PC-3 (cell line): Measurements from ENCODE around the gene GPS2. TPM values are rescaled to one million over a fixed set of nuclear protein-coding genes. Genes with fewer than 3 reads are reported as not detected.

ENCODE experiments used
- ATAC-seq: fragments of 200-7000 bp; cut with Tn5 transposase; 2 replicates; pipeline ENCODE4 v1.9.1; 2020; ENCODE audit warnings: mild to moderate bottlenecking, moderate library complexity
- BruUV-seq: library from RNA; stranded (reverse); fragments of 400-500 nt; replicated peaks from 2 replicates; lab custom pipeline; 2021; lab: Mats Ljungman, UMichigan
- CTCF ChIA-PET: fragments of 300-600 bp; sonication (Branson Sonifier 250); formaldehyde crosslinking; loops from one replicate; lab custom pipeline; 2022; ENCODE audit warnings: antibody characterized with exemption; lab: Charles Lee
- POLR2A ChIA-PET: fragments of 300-600 bp; sonication (Branson Sonifier 250); formaldehyde crosslinking; loops from one replicate; lab custom pipeline; 2022; ENCODE audit warnings: antibody characterized with exemption; ENCODE audit not compliant: unreplicated experiment; lab: Charles Lee
- DNase-seq: peaks from one replicate; pipeline ENCODE4 v3.0.0-alpha.2; 2015
- H2AFZ ChIP-seq: fragments of 300-600 bp; sonication (generic); 2 replicates; pipeline ENCODE4 v1.6.0; 2016; ENCODE audit warnings: antibody characterized with exemption, low read length
- H3F3A ChIP-seq: fragments of 300-600 bp; sonication (generic); one replicate; pipeline ENCODE4 v1.6.0; 2017; ENCODE audit warnings: antibody characterized with exemption, low read length, control low read depth, mild to moderate bottlenecking; ENCODE audit not compliant: unreplicated experiment
- H3K27ac ChIP-seq: fragments of 300-600 bp; sonication (generic); 2 replicates; pipeline ENCODE4 v1.5.1; 2016; ENCODE audit warnings: mild to moderate bottlenecking, low read length
- H3K27me3 ChIP-seq: fragments of 300-600 bp; sonication (generic); 2 replicates; pipeline ENCODE4 v1.6.1; 2016; ENCODE audit warnings: low read length, mixed read lengths
- H3K36me3 ChIP-seq: fragments of 300-600 bp; sonication (generic); 2 replicates; pipeline ENCODE4 v1.6.1; 2016; ENCODE audit warnings: low read depth, mixed run types, low read length, mixed read lengths
- H3K4me1 ChIP-seq: fragments of 300-600 bp; sonication (generic); 2 replicates; pipeline ENCODE4 v1.5.1; 2016; ENCODE audit warnings: low read length; ENCODE audit not compliant: insufficient read depth
- H3K4me2 ChIP-seq: fragments of 300-600 bp; sonication (generic); 2 replicates; pipeline ENCODE4 v1.6.0; 2016; ENCODE audit warnings: low read length
- H3K4me3 ChIP-seq: fragments of 300-600 bp; sonication (generic); 2 replicates; pipeline ENCODE4 v1.5.1; 2016; ENCODE audit warnings: mild to moderate bottlenecking, low read length, mixed read lengths
- H3K79me2 ChIP-seq: fragments of 300-600 bp; sonication (generic); 2 replicates; pipeline ENCODE4 v1.6.1; 2017; ENCODE audit warnings: low read length, mixed read lengths
- H3K9ac ChIP-seq: fragments of 300-600 bp; sonication (generic); 2 replicates; pipeline ENCODE4 v1.6.0; 2016; ENCODE audit warnings: mild to moderate bottlenecking, low read length
- H3K9me2 ChIP-seq: fragments of 300-600 bp; sonication (generic); replicated peaks from 2 replicates; pipeline ENCODE4 v1.6.1; 2016; ENCODE audit warnings: mixed run types, low read length, mixed read lengths
- H3K9me3 ChIP-seq: fragments of 300-600 bp; sonication (generic); 2 replicates; pipeline ENCODE4 v1.6.1; 2016; ENCODE audit warnings: low read length, mixed read lengths
- H4K20me1 ChIP-seq: fragments of 300-600 bp; sonication (generic); 2 replicates; pipeline ENCODE4 v1.6.1; 2016; ENCODE audit warnings: low read length, mixed read lengths
- EZH2 ChIP-seq: fragments of 300-600 bp; sonication (generic); IDR thresholded peaks from one replicate; pipeline ENCODE4 v1.6.1; 2017; ENCODE audit warnings: antibody characterized with exemption, mild to moderate bottlenecking, low read length; ENCODE audit not compliant: unreplicated experiment
- EZH2phosphoT487 ChIP-seq: fragments of 300-600 bp; sonication (generic); IDR thresholded peaks from 2 replicates; pipeline ENCODE4 v1.6.1; 2018; ENCODE audit warnings: mild to moderate bottlenecking, antibody characterized with exemption, low read length, borderline replicate concordance
- intact Hi-C: fragments of 100-400 bp; cut with micrococcal nuclease; formaldehyde crosslinking; loops from 2 replicates; pipeline ENCODE4 v1.9.0; 2023
- total RNA-seq: library from RNA; depleted of rRNA; stranded (reverse); fragments of >200 nt; gene quantifications from 2 replicates; pipeline ENCODE4 v1.2.3, GENCODE V29; 2014
- TF ChIP-seq, protein P1 (sequence below): fragments of 300-600 bp; sonication (generic); conservative IDR thresholded peaks from 2 replicates; pipeline ENCODE4 v1.5.1; 2017; ENCODE audit warnings: antibody characterized with exemption, low read depth, mild to moderate bottlenecking, low read length

Gene GPS2
- total RNA-seq, 1 experiment from 2014 or later: 30.8 TPM

DNA sequence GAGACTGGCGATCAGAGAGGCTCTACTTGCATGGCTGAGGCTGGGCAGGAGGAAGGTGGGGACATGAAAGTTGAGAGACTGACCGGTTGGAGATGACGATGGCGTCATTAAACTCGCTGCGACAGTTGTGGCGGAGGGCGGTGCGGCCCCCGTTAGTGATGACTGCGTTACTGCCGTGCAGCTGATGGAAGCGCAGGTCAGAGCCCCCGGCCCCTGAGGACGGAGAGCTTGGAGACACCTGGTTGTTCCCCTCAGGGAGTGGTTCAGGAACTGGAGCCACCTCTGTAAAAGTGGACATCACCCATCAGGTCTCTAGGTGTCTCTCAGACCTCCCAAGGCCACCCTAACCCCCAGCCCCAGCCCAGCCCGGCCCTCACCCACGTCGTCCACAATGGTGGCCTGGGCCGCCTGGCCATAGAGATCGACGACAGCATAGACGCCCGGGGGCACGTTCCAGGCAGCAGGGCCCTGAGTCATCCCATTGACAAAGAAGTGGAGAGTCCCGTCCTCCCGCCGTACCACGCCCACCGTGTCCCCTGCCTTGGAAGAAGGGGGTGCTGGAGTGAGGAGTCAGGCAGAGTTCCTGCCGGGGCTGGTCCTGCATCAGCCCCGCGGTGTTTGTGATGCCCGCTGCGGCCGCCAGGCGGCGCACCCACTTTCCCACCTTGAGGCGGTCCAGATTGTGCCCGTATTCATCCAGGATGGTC lies 8.7 kb upstream of the GPS2 start:
- no peak for TF ChIP-seq EZH2phosphoT487
- TF ChIP-seq, protein P1, sequence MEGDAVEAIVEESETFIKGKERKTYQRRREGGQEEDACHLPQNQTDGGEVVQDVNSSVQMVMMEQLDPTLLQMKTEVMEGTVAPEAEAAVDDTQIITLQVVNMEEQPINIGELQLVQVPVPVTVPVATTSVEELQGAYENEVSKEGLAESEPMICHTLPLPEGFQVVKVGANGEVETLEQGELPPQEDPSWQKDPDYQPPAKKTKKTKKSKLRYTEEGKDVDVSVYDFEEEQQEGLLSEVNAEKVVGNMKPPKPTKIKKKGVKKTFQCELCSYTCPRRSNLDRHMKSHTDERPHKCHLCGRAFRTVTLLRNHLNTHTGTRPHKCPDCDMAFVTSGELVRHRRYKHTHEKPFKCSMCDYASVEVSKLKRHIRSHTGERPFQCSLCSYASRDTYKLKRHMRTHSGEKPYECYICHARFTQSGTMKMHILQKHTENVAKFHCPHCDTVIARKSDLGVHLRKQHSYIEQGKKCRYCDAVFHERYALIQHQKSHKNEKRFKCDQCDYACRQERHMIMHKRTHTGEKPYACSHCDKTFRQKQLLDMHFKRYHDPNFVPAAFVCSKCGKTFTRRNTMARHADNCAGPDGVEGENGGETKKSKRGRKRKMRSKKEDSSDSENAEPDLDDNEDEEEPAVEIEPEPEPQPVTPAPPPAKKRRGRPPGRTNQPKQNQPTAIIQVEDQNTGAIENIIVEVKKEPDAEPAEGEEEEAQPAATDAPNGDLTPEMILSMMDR: peak; percentile 56
- H3K79me2 ChIP-seq: peaks cover 15% of the 10 kb centered on the region
- no peak overlapping the region for H3K27ac ChIP-seq
- intact Hi-C loops: no loop called here
- no peak overlapping the region for H3K9ac ChIP-seq
- no peak overlapping the region for H2AFZ ChIP-seq
- 0 out of 2 replicates have a peak, but pooled peaks cover 6% of the 10 kb centered on the region for H3K4me1 ChIP-seq
- no peak overlapping the region for H3K4me3 ChIP-seq
- no peaks in the 10 kb centered on the region for H3K9me3 ChIP-seq
- peak; percentile 7 for DNase-seq
- no peaks in the 10 kb centered on the region for H3K27me3 ChIP-seq
- CTCF ChIA-PET: no interaction called here
- no peaks in the 10 kb centered on the region for H3K9me2 ChIP-seq
- H4K20me1 ChIP-seq: no peaks in the 10 kb centered on the region
- peaks cover 11% of the 10 kb centered on the region; the same call in 1 of the 2 replicates for H3K36me3 ChIP-seq
- POLR2A ChIA-PET: no interaction called here
- no peaks in the 10 kb centered on the region for H3F3A ChIP-seq
- no TSS peak for BruUV-seq
- H3K4me2 ChIP-seq: no peak overlapping the region
- no peak; the same call in 1 of the 2 replicates for ATAC-seq

DNA sequence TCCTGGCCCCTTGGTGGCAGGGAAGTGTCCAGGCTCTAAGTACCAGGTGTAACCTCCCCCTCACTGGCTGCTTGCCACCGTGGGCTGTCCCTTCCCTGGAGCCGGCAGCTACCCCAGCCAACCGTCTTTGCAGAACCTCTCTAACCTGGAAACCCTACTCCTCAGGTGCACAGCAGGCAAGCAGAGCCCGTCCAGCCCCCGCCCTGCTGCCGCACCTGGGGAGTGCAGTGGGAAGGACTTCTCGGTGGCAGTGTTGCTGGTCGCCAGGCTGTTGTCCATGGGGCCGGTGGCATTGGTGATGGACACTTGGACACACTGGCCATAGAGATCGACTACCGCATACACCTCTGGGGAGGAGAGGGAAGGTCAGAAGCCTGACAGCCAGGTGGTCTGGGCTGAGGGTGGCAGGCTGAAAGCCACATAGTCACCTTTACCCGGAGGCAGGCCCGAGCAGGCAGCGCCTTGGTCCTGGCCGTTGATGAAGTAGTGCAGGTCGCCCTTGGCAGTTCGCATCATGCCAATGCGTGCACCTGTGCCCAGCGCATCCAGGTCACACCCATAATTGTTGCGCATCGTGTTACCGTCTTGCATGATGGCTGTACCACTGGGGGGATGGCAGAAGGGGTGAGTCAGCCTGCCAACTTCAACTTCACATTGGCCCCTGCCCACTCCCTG lies 7.5 kb upstream of the GPS2 start:
- TF ChIP-seq, protein P1: no peak
- no peak for TF ChIP-seq EZH2
- no peak for TF ChIP-seq EZH2phosphoT487
- ChIA-PET CTCF (no interaction called here), POLR2A (no interaction called here)
- Histone ChIP-seq H3K4me3 (no peak overlapping the region), H3K27ac (no peak overlapping the region), H4K20me1 (no peaks in the 10 kb centered on the region), H3K9me2 (no peaks in the 10 kb centered on the region), H3K4me1 (no peaks in the 10 kb centered on the region), H3K36me3 (peaks cover 11% of the 10 kb centered on the region; the same call in 1 of the 2 replicates), H3F3A (no peaks in the 10 kb centered on the region), H3K79me2 (peaks cover 2% of the 10 kb centered on the region), H3K4me2 (no peak overlapping the region), H3K27me3 (no peaks in the 10 kb centered on the region), H3K9ac (no peak overlapping the region), H3K9me3 (no peaks in the 10 kb centered on the region), H2AFZ (no peak overlapping the region)
- ATAC-seq (no peak), DNase-seq (no peak)
- intact Hi-C loops: no loop called here
- BruUV-seq: no TSS peak

DNA sequence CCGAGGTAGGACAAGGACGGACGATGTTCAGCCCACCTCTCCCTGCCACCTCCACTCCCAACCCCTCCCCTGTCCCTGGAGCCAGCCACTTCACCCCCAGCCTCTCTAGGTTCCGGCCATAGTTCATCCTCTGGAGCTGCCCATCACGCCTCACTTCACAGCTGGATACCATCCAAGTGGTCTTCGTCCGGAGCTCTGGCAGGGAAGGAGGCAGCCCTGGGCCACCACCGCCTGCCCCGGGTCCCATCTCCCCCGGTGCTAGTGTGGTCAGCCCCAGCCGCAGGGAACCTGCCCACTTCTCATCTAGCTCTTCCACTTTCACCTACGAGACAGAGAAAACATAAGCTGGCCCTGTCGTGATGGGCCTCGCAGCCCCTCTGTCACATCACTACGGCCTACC lies 6.3 kb upstream of the GPS2 start:
- DNase-seq: no peak
- no peaks in the 10 kb centered on the region for H3K79me2 ChIP-seq
- intact Hi-C loops: no loop called here
- no peaks in the 10 kb centered on the region for H3K4me1 ChIP-seq
- no peaks in the 10 kb centered on the region for H3K27me3 ChIP-seq
- TF ChIP-seq EZH2phosphoT487 (no peak), EZH2 (no peak)
- TF ChIP-seq, protein P1: no peak
- H3K36me3 ChIP-seq: peaks cover 11% of the 10 kb centered on the region; the same call in 1 of the 2 replicates
- H2AFZ ChIP-seq: no peak overlapping the region
- ATAC-seq: no peak
- H3K9me2 ChIP-seq: no peaks in the 10 kb centered on the region
- no peak overlapping the region for H3K27ac ChIP-seq
- no peak overlapping the region for H3K9ac ChIP-seq
- no peak overlapping the region for H3K4me3 ChIP-seq
- BruUV-seq: no TSS peak
- no peaks in the 10 kb centered on the region for H3K9me3 ChIP-seq
- ChIA-PET POLR2A (no interaction called here), CTCF (no interaction called here)
- H3F3A ChIP-seq: no peaks in the 10 kb centered on the region
- no peak overlapping the region for H3K4me2 ChIP-seq
- no peaks in the 10 kb centered on the region for H4K20me1 ChIP-seq
